Breast epithelium (tissue), 3 donors: ENCODE results near the gene ASMTL.

Source experiments
- POLR2AphosphoS5 ChIP-seq, 3 donors: sonication (generic); formaldehyde crosslinking; IDR thresholded peaks; one replicate each; pipeline ENCODE4 v1.6.1; 2017; ENCODE audit warnings: antibody characterized with exemption in 3 of 3
- TF ChIP-seq, protein P1 (sequence below), 3 donors: fragments of 450-650 bp; IDR thresholded peaks; one replicate each; pipeline ENCODE4 v1.5.1; 2016 to 2017; ENCODE audit warnings: antibody characterized with exemption in 3 of 3, mild to moderate bottlenecking in 3 of 3, moderate library complexity in 3 of 3

DNA sequence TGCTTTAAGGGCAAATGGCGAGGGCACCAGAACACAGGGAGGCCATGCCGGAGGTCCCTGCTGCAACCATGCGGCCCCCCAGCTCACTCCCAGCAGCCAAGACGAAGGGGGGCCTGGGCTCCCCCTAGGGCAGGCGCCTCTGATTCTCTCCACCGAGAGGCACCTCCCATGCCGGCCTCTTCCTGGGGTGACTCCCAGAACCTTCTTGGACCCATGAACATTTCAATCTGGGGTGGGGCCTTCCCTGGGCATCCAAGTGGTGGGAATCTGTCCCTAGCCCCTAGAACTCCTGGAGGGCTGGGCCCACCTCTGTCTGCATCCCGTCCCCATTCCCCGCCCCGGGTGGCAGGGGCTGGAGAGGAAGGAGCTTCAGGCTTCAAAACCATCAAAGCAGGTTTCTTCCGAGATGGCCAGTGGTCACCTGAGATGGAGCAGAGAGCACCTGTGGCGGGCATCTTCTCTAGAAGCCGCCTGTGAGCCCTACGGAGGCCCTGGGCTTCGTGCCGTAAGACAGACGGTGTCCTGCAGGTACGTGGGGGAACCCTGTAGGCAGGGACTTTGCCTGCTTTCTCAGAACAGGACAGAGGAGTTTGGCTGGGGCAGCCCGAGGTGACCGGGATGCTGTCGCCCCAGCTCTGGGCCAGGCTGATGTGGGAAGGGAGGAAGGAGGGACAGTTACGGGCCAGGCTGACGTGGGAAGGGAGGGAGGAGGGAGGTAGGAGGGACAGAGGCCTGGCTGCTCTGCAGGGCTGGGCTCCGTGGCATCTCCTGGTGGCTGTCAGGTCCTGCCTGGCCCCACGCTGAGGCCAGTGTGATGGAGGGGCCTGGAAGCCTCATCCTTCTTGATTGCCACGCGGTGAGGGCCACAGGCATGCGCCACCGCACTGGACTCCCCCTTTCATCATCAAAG, 54.0 kb downstream of the ASMTL start:
- TF ChIP-seq, protein P1, sequence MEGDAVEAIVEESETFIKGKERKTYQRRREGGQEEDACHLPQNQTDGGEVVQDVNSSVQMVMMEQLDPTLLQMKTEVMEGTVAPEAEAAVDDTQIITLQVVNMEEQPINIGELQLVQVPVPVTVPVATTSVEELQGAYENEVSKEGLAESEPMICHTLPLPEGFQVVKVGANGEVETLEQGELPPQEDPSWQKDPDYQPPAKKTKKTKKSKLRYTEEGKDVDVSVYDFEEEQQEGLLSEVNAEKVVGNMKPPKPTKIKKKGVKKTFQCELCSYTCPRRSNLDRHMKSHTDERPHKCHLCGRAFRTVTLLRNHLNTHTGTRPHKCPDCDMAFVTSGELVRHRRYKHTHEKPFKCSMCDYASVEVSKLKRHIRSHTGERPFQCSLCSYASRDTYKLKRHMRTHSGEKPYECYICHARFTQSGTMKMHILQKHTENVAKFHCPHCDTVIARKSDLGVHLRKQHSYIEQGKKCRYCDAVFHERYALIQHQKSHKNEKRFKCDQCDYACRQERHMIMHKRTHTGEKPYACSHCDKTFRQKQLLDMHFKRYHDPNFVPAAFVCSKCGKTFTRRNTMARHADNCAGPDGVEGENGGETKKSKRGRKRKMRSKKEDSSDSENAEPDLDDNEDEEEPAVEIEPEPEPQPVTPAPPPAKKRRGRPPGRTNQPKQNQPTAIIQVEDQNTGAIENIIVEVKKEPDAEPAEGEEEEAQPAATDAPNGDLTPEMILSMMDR (IDR thresholded peaks at IDR 0.05) = no peak
- TF ChIP-seq POLR2AphosphoS5 (IDR thresholded peaks at IDR 0.05) = no peak
